ENCODE results near the gene BEAN1.

The BEAN1 gene

DNA sequence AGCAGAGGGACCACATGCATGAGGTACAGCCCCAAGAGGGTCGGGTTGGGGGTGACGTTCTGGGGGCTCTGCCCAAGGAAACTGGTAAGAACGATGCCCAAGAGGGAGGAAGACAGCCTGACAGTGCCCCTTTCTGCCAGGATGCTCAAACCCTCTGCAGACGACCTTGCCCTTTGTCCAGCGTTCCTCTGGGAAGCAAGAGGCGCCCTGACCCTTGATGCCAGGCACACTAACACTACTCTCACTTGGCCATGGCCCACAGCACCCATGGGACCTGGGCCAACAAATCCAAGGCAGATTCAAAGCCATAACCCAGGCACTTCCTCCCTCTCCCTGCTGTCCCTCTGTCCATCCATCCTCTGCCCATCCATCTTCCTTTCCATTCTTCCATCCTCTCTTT lies 102.4 kb downstream of the BEAN1 start:
- no peaks in the 10 kb centered on the region for H3K27me3 ChIP-seq
- TF ChIP-seq, protein P1, sequence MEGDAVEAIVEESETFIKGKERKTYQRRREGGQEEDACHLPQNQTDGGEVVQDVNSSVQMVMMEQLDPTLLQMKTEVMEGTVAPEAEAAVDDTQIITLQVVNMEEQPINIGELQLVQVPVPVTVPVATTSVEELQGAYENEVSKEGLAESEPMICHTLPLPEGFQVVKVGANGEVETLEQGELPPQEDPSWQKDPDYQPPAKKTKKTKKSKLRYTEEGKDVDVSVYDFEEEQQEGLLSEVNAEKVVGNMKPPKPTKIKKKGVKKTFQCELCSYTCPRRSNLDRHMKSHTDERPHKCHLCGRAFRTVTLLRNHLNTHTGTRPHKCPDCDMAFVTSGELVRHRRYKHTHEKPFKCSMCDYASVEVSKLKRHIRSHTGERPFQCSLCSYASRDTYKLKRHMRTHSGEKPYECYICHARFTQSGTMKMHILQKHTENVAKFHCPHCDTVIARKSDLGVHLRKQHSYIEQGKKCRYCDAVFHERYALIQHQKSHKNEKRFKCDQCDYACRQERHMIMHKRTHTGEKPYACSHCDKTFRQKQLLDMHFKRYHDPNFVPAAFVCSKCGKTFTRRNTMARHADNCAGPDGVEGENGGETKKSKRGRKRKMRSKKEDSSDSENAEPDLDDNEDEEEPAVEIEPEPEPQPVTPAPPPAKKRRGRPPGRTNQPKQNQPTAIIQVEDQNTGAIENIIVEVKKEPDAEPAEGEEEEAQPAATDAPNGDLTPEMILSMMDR (IDR thresholded peaks at IDR 0.05): no peak
- H3K9me3 ChIP-seq: no peaks in the 10 kb centered on the region
- peak overlapping the region; percentile 98 for H3K27ac ChIP-seq
- no peak overlapping the region for H3K4me3 ChIP-seq (ENCODE audit: low read depth in 1 of 2, low read length in 1 of 2)
- peaks cover 23% of the 10 kb centered on the region for H3K36me3 ChIP-seq
- peaks cover 42% of the 10 kb centered on the region in 2 experiments for H3K4me1 ChIP-seq (ENCODE audit: control insufficient read depth in 1 of 2, insufficient read depth in 1 of 2, low read depth in 1 of 2, low read length in 1 of 2)

Data from neutrophil (primary cell).